NCI-H2107 treated with DMSO at 0.1 percent for 48 hours (cell line): ENCODE results near the gene LAMA2.

Source experiments
- DNase-seq: peaks from one replicate; lab custom pipeline; 2025; ENCODE audit not compliant: unreplicated experiment; lab: John Stamatoyannopoulos, UW

Gene LAMA2

DNA sequence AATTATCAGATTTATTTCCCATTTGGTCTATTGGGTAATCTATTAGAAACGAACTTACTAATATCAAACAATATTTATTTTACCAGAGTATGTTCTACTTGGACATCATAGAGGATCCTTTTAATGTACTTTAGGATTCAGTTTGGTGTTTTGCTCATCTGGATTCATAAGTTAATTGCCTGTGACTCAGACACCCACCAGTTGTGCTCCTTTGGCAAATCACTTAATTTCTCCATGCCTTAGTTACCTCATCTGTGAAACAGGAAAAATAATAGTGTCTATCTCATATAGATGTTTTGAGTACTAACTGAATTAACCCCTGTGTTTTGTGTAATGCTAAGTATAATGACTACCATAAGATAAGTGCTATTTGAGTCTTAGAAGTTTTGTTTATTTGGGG is 292.1 kb downstream of the LAMA2 start:
- no peak for DNase-seq

DNA sequence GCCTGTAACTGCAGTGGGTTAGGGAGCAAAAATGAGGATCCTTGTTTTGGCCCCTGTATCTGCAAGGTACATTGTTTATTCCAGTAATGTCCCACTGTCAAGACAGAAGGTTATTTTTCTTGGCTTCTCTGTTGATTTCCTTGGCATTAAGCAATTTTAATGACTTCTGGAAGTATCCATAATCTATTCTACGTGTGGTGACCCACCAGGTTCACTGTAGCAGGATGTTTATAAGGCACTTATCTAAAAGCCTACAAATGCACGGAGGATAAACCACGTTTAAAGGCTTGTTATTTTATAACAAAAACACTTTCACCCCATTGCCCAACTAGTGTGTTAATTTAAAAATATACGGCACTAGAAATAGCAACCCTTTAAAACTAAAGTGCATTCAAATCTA is 294.9 kb downstream of the LAMA2 start:
- DNase-seq: no peak

DNA sequence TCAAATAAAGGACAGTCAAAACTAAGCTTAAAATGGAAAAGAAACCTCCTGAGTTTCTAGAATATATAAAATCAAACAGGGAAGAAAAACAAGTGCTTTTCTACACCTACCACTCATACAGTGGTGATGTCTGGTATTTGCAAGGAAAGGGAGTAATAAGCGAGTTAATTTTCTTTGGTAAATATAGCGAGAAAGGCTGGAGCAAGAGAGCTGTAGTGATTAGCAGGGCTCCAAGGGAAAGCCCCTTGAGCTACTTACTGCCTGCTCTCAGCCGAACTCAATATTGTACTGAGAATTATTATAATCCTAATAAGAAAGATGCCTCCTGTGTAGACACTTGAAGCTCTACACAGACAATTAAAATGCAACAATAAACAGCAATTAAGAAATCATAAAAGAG is 296.3 kb downstream of the LAMA2 start:
- DNase-seq: no peak

DNA sequence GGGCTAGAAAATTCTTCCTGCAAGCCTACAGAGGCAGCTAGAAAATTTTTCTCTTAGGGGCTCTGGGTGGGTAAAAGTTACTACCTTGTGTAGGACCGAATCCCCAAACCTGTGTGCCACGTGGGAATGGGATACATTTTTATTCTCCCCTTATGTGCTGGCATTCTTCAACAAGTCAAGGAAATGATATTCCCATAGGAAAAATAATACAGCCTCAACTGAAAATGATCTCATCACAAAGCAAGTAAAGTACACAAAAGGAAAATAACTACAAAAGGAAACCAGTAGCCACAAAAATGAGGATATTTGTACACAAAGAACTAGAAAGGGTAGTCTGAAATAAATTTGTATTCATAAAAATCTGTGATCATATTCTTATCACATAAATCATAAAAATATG is 298.1 kb downstream of the LAMA2 start:
- no peak for DNase-seq

DNA sequence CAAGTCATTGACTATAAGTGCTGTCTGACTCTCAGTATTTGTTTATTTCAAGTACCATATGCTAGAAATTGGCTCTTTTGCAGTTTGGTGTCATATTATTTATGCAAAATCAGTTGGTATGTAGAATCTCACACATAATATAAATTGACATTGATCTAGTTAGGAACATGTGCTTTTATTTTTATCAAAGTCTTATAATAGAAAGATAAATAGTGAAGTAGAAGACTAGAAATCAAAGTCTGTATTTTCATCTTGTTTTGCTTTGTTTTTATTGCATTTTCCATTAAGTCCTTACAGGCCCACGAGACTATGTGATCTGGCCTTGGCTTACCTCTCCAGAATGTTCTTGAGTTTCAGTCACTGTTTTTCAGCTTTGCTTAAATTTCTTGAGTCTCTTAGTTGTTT is 300.3 kb downstream of the LAMA2 start:
- no peak for DNase-seq

DNA sequence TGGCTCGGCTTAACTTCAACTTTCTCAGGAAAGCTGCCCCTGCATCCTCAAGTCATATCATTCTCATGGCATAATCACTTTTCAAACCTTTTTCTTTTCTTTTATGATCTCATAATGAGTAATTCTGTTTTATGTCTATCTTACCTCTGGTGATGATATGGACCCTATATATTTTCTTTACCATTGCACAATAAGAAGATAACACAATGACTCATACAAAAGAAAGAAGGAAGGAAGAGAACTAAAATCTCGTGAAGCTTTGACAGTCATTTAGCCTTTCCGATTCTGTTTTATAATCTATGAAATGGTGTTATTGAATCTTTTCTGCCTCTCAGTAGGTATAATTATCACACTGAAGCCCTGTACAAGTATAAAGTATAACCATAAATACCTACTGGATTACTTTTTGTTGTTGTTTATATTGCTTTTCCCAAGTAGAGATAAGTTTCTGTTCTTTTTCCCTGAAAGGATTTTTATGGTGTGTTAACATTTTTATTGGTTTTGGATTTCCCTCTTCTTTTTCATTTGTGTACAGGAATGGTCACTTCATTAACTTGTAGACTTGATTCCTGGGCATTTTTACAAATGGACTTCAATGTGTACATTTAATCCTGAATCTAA is 300.9 kb downstream of the LAMA2 start:
- DNase-seq: no peak

- DNase-seq: no peak
These were observed 301.4 kb downstream of the LAMA2 start for GRCh38 chr6:129184324-129184723.

DNA sequence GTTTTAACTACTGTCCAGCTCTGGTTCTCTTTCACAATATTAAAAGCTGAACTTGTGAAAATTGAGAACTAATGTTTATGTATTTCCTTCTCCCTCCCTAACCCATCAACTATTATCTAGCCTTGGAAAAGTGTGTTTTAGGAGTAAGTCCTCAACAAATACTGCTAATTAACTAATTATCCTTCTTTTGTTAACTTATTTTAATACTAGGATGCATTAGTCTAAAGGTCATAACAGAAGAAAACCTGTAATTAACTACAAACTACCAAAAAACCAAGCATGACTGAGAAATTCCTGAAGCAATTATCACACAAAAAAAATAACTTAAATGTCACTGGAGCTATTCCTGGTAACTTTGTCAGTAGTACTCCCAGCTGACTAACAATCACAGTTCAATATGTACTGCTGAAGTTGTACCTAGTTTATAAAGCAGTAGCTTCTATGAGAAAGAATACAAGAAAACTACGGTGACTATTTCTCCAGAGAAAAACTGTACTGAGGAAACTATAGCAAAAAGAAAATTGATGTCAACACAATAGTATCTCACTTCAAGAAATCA is 301.9 kb downstream of the LAMA2 start:
- DNase-seq: no peak

DNA sequence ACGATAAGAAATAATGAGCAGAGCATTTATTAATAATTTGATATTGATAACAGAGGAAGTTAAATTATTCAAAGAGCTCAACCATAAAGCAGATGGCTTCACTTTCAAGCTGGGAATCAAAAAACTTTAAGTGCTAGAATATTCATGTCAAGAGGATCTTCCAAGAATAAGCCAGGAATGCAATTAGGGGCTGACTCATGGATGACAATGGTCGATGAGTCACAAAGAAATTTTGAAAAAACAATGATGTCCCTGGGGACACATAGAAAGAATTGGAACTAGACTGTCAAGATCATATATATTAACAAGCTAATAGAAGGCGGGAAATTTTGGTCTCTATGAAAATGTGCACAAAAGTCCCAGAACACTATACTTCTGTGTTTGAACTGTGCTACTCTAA is 304.1 kb downstream of the LAMA2 start:
- DNase-seq: no peak

- no peak for DNase-seq
These were observed 305.4 kb downstream of the LAMA2 start for GRCh38 chr6:129188306-129188705.

GRCh38 chr6:129188795-129189194 is 305.9 kb downstream of the LAMA2 start:
- no peak for DNase-seq

- DNase-seq: no peak
These were observed 306.3 kb downstream of the LAMA2 start for GRCh38 chr6:129189266-129189665.

GRCh38 chr6:129191235-129191634 is 308.3 kb downstream of the LAMA2 start:
- no peak for DNase-seq

- no peak for DNase-seq
These were observed 309.6 kb downstream of the LAMA2 start for GRCh38 chr6:129192458-129192989.

DNA sequence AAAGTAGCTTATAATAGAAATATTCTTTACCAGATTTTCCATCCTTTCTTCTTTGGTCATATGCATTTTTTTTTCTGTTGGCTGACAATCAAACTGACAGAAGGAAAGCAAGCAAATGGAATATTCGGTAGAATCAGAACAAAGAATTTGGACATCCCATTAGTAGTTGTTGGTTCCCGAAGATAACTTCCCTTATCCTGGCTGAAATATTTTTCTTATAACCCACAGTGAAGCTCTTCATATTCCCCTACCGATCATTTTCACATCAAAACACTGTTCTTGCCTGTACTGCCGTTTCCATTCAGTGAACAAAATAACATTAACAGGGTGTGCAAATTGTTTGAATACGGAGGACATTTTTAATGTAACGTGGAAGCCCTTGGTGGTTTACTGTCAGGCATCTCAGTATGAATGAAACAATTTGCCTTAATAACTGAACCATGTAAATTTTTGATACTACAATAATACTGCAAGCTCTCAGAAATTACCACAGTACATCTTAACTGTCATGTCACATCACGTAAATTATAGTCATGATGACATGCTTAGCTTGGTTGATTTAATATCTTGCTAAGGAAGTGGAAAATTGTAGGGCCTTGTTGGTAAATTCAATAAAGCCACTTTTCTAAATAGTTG is 311.5 kb downstream of the LAMA2 start:
- DNase-seq: no peak

DNA sequence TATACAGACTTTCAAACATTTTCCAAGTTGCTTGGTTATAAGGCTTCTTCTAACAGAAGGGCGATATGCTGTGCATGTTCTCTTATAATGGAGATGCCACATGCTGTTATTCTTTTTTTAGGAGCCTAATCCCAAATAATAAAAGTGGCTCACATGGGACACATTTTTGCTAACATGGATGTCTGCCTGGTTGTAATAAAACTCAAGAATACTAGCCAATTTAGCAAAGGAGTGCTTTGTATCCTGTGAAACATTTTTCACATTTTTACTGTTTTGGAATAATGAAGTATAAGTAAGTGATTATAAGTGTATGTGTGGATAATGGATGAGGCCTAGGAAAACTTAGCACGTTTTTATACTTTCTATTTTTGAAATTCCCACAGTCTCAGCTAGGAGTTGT is 312.2 kb downstream of the LAMA2 start:
- no peak for DNase-seq

- DNase-seq: no peak
These were observed 312.7 kb downstream of the LAMA2 start for GRCh38 chr6:129195643-129196042.

DNA sequence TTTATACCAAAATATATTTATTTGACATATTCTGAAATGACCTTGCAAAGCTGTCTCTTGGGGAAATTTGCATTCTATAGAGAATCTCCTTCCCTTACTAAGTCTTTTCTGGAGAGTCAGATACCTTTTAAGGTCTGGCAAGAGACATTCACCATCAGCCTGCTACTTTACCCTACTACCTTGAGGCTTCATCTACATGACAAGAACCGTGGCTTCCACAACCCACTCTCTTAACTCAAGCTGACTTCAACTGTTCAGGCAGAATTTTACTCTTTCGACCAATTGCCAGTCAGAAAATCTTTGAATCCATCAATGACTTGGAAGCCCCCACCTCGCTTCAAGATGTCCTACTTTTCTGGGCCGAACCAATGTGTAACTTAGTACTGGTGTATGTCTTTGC is 314.2 kb downstream of the LAMA2 start:
- no peak for DNase-seq

DNA sequence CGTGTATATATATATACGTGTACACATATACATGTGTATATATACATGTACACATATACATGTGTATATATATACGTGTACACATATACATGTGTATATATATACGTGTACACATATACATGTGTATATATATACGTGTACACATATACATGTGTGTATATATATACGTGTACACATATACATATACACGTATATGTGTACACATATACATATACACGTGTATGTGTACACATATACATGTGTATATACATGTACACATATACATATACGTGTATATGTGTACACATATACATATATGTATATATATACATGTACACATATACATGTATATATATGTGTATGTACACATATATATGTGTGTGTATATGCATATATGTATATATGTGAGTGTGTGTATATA is 317.2 kb downstream of the LAMA2 start:
- DNase-seq: no peak

GRCh38 chr6:129203190-129203900 is 320.4 kb downstream of the LAMA2 start:
- no peak for DNase-seq

- no peak for DNase-seq
These were observed 323.9 kb downstream of the LAMA2 start for GRCh38 chr6:129206821-129207220.

- no peak for DNase-seq
These were observed 324.9 kb downstream of the LAMA2 start for GRCh38 chr6:129207832-129208231.
